HepG2 (cell line): ENCODE measurements around the gene CHTF18. TPM values are rescaled to one million over a fixed set of nuclear protein-coding genes. Genes with fewer than 3 reads are reported as not detected.

Experiments
- ARNT ChIP-seq: fragments of 450-650 bp; IDR thresholded peaks from 2 replicates; pipeline ENCODE4 v1.6.1; 2017
- CERS6 ChIP-seq: sonication (generic); formaldehyde crosslinking; IDR thresholded peaks from 2 replicates; pipeline ENCODE4 v1.5.0; 2020; ENCODE audit warnings: missing genetic modification reagents
- HNRNPL ChIP-seq: fragments of 200-400 bp; formaldehyde crosslinking; IDR thresholded peaks from 2 replicates; pipeline ENCODE4 v1.6.1; 2017; ENCODE audit warnings: mild to moderate bottlenecking, low read depth, low read length
- ISL2 ChIP-seq: sonication (generic); formaldehyde crosslinking; IDR thresholded peaks from 2 replicates; pipeline ENCODE4 v1.5.0; 2020; ENCODE audit warnings: missing genetic modification reagents
- MAF1 ChIP-seq: sonication (generic); formaldehyde crosslinking; IDR thresholded peaks from 2 replicates; pipeline ENCODE4 v1.5.0; 2020; ENCODE audit warnings: missing genetic modification reagents, borderline replicate concordance
- NFKB2 ChIP-seq: sonication (generic); formaldehyde crosslinking; IDR thresholded peaks from 2 replicates; pipeline ENCODE4 v1.4.0; 2020; ENCODE audit warnings: missing genetic modification reagents, borderline replicate concordance
- NRL ChIP-seq: sonication (generic); formaldehyde crosslinking; IDR thresholded peaks from 2 replicates; pipeline ENCODE4 v1.5.0; 2020; ENCODE audit warnings: missing genetic modification reagents, mild to moderate bottlenecking, moderate library complexity, borderline replicate concordance
- RFX1 ChIP-seq: fragments of 450-650 bp; IDR thresholded peaks from 2 replicates; pipeline ENCODE4 v1.6.1; 2017
- RFX5 ChIP-seq: IDR thresholded peaks from 2 replicates; pipeline ENCODE4 v1.6.1; 2011; ENCODE audit warnings: low read depth, low read length, improper control_type of control experiment
- SAP130 ChIP-seq: IDR thresholded peaks from 2 replicates; pipeline ENCODE4 v1.6.1; 2016; ENCODE audit warnings: low read depth
- SKIL ChIP-seq: sonication (generic); formaldehyde crosslinking; IDR thresholded peaks from 2 replicates; pipeline ENCODE4 v1.8.0; 2022; ENCODE audit warnings: missing genetic modification reagents, mild to moderate bottlenecking, moderate library complexity, borderline replicate concordance
- TERF1 ChIP-seq: sonication (generic); formaldehyde crosslinking; IDR thresholded peaks from 2 replicates; pipeline ENCODE4 v1.8.0; 2022; ENCODE audit warnings: mild to moderate bottlenecking, missing genetic modification reagents, moderate library complexity
- THAP8 ChIP-seq: sonication (generic); formaldehyde crosslinking; IDR thresholded peaks from 2 replicates; pipeline ENCODE4 v1.5.1; 2020; ENCODE audit warnings: missing genetic modification reagents, mild to moderate bottlenecking, borderline replicate concordance
- ZBTB20 ChIP-seq: sonication (generic); formaldehyde crosslinking; IDR thresholded peaks from 2 replicates; pipeline ENCODE4 v1.8.1; 2023; ENCODE audit warnings: missing genetic modification reagents, low read depth, mild to moderate bottlenecking, borderline replicate concordance
- ZBTB8A ChIP-seq: sonication (generic); formaldehyde crosslinking; IDR thresholded peaks from 2 replicates; pipeline ENCODE4 v1.4.0; 2020; ENCODE audit warnings: mild to moderate bottlenecking, low read depth, missing genetic modification reagents, borderline replicate concordance
- ZNF12 ChIP-seq: sonication (generic); formaldehyde crosslinking; IDR thresholded peaks from 2 replicates; pipeline ENCODE4 v1.5.0; 2020; ENCODE audit warnings: missing genetic modification reagents
- ZNF253 ChIP-seq: sonication (generic); formaldehyde crosslinking; IDR thresholded peaks from 2 replicates; pipeline ENCODE4 v1.8.0; 2022; ENCODE audit warnings: mild to moderate bottlenecking, missing genetic modification reagents, borderline replicate concordance
- ZNF639 ChIP-seq: conservative IDR thresholded peaks from 2 replicates; pipeline ENCODE4 v1.6.1; 2018; ENCODE audit warnings: missing genetic modification reagents
- ZNF749 ChIP-seq: sonication (generic); formaldehyde crosslinking; IDR thresholded peaks from 2 replicates; pipeline ENCODE4 v1.8.0; 2022; ENCODE audit warnings: mild to moderate bottlenecking, missing genetic modification reagents, moderate library complexity, borderline replicate concordance
- ZNF781 ChIP-seq: sonication (generic); formaldehyde crosslinking; IDR thresholded peaks from 2 replicates; pipeline ENCODE4 v1.5.1; 2020; ENCODE audit warnings: borderline replicate concordance, mild to moderate bottlenecking, missing genetic modification reagents; ENCODE audit errors: not compliant biosample characterization
- ZNF790 ChIP-seq: sonication (generic); formaldehyde crosslinking; IDR thresholded peaks from 2 replicates; pipeline ENCODE4 v1.8.0; 2022; ENCODE audit warnings: missing genetic modification reagents, mild to moderate bottlenecking, borderline replicate concordance
- ZNF841 ChIP-seq: sonication (generic); formaldehyde crosslinking; IDR thresholded peaks from 2 replicates; pipeline ENCODE4 v1.8.1; 2023; ENCODE audit warnings: missing genetic modification reagents, borderline replicate concordance
- polyA plus RNA-seq, 8 experiments: library from polyadenylated mRNA; depleted of rRNA in 3 of 8; stranded (reverse) in 7 of 8; unstranded in 1 of 8; fragments of >200 nt; fragmentation: Illumina TruSeq in 4 of 8; extraction: Trizol in 4 of 8; gene quantifications; 2 replicates each; pipeline versions ENCODE4 v1.2.1 to v1.2.3, GENCODE V29; 2011 to 2016; ENCODE audit warnings: low read depth in 4 of 8, missing spikeins in 1 of 8, mixed read lengths in 1 of 8; ENCODE audit not compliant: insufficient read depth in 1 of 8
- total RNA-seq, 5 experiments: library from RNA; depleted of rRNA; stranded (reverse); fragments of >200 nt; fragmentation: Illumina TruSeq; extraction: Trizol; gene quantifications; 2 replicates each; pipeline ENCODE4 v1.2.3, GENCODE V29; 2016; ENCODE audit warnings: low read depth in 1 of 5

The CHTF18 gene
- total and polyA plus RNA-seq, 2 of the 13 experiments (the other 11 are each of a cell fraction or from before 2014, with no cell fraction given): 8.6 to 22.9 TPM

- TF ChIP-seq SKIL: peak; percentile 57; the same call in 1 of the 2 replicates
- TF ChIP-seq ZNF749: no peak
- 0 out of 2 replicates have a peak, but pooled peaks have one; percentile 36 for TF ChIP-seq NRL (CRISPR knock-in tag)
- TF ChIP-seq ZNF841: peak; percentile 58; the same call in 1 of the 2 replicates
- no peak for TF ChIP-seq ZNF253 (CRISPR knock-in tag)
- TF ChIP-seq THAP8: no peak; the same call in 1 of the 2 replicates
- no peak for TF ChIP-seq ZBTB8A (CRISPR knock-in tag)
- peak; percentile 18; the same call in 1 of the 2 replicates for TF ChIP-seq ZNF12 (CRISPR knock-in tag)
- TF ChIP-seq HNRNPL: no peak
- no peak for TF ChIP-seq ARNT
- peak; percentile 12; the same call in 1 of the 2 replicates for TF ChIP-seq RFX1
- peak; percentile 98 for TF ChIP-seq SAP130 (CRISPR knock-in tag)
- TF ChIP-seq TERF1 (CRISPR knock-in tag): no peak
- 0 out of 2 replicates have a peak, but pooled peaks have one; percentile 35 for TF ChIP-seq ISL2 (CRISPR knock-in tag)
- no peak; the same call in 1 of the 2 replicates for TF ChIP-seq MAF1 (CRISPR knock-in tag)
- TF ChIP-seq CERS6 (CRISPR knock-in tag): no peak
- TF ChIP-seq ZBTB20 (CRISPR knock-in tag): peak; percentile 43; the same call in 1 of the 2 replicates
- TF ChIP-seq ZNF790 (CRISPR knock-in tag): peak; percentile 86; the same call in 1 of the 2 replicates
- no peak for TF ChIP-seq ZNF781 (CRISPR knock-in tag)
- TF ChIP-seq RFX5: no peak
- TF ChIP-seq ZNF639 (CRISPR knock-in tag): peak; percentile 85
- peak; percentile 50; the same call in 1 of the 2 replicates for TF ChIP-seq NFKB2 (CRISPR knock-in tag)
Measured at GRCh38 chr16:740764-741505, 47.5 kb upstream of the CHTF18 start, which contains the start of gene CIAO3 (continued).
